Uterus (tissue), 4 donors: ENCODE results near the gene CUZD1. TPM values are rescaled to one million over a fixed set of nuclear protein-coding genes. Genes with fewer than 3 reads are reported as not detected.

Experiments used
- DNase-seq, 2 donors: peaks; one replicate each; pipeline ENCODE4 v3.0.0-alpha.2; 2019 to 2020
- H3K27ac ChIP-seq, 2 donors: fragments of 200-600 bp; sonication (generic); 1 replicate in 1 of 2; 2 replicates in 1 of 2; pipeline ENCODE4 v1.5.1; 2016 to 2018
- H3K27me3 ChIP-seq, 2 donors: fragments of 200-600 bp; sonication (generic); one replicate each; pipeline ENCODE4 v1.5.1; 2018 to 2019; ENCODE audit warnings: control low read depth in 1 of 2
- H3K36me3 ChIP-seq, 2 donors: fragments of 200-600 bp; sonication (generic); one replicate each; pipeline ENCODE4 v1.5.1; 2019; ENCODE audit warnings: control low read depth in 1 of 2
- H3K4me1 ChIP-seq, 2 donors: fragments of 200-600 bp; sonication (generic); one replicate each; pipeline ENCODE4 v1.5.1; 2018 to 2019; ENCODE audit warnings: control low read depth in 1 of 2
- H3K4me3 ChIP-seq, 2 donors: fragments of 200-600 bp; sonication (generic); 1 replicate in 1 of 2; 2 replicates in 1 of 2; pipeline ENCODE4 v1.5.1; 2018 to 2019; ENCODE audit warnings: mild to moderate bottlenecking in 1 of 2
- H3K9me3 ChIP-seq, 2 donors: fragments of 200-600 bp; sonication (generic); one replicate each; pipeline ENCODE4 v1.5.1; 2019; ENCODE audit warnings: control low read depth in 1 of 2
- CTCF ChIP-seq, 4 experiments: fragments of 200-600 bp in 2 of 4; fragments of 450-650 bp in 2 of 4; sonication (generic) in 2 of 4; IDR thresholded peaks; one replicate each; pipeline ENCODE4 v1.5.1; 2016 to 2019; ENCODE audit warnings: antibody characterized with exemption in 4 of 4, mild to moderate bottlenecking in 2 of 4, moderate library complexity in 1 of 4
- POLR2A ChIP-seq, 2 donors: fragments of 450-650 bp; IDR thresholded peaks; one replicate each; pipeline ENCODE4 v1.6.1; 2016; ENCODE audit warnings: antibody characterized with exemption in 2 of 2, mild to moderate bottlenecking in 1 of 2, moderate library complexity in 1 of 2
- intact Hi-C: fragments of 100-400 bp; cut with DNase I; formaldehyde crosslinking; loops from one replicate; pipeline ENCODE4 v1.15.1; 2023; ENCODE audit warnings: low total_unique reads
- total RNA-seq, 4 donors: library from RNA; depleted of rRNA in 3 of 4; stranded (reverse); fragments of >200 nt in 3 of 4; gene quantifications; one replicate each; pipeline versions ENCODE4 v1.1.0 to v1.2.4, GENCODE V29; 2014 to 2023
- donor health status: DM: yes; HTN: yes; CAD: no.

The CUZD1 gene
- total RNA-seq, 4 donors from 2014 or later: 0.97 to 1.5 (median 1.3) TPM; not detected in 1

- no peaks in the 10 kb centered on the region for H3K27me3 ChIP-seq
- H3K9me3 ChIP-seq: no peaks in the 10 kb centered on the region
- no peaks in the 10 kb centered on the region for H3K36me3 ChIP-seq
- no peak for TF ChIP-seq CTCF (IDR thresholded peaks at IDR 0.05)
- TF ChIP-seq POLR2A (IDR thresholded peaks at IDR 0.05): no peak
- DNase-seq: no peak
- no peaks in the 10 kb centered on the region for H3K4me1 ChIP-seq
- H3K27ac ChIP-seq: no peak overlapping the region
- intact Hi-C loops: no loop called here
- H3K4me3 ChIP-seq: no peak overlapping the region
These were observed 16.9 kb downstream of the CUZD1 start for GRCh38 chr10:122828716-122829255.

- intact Hi-C loops: no loop called here
- DNase-seq: no peak
These were observed 18.4 kb downstream of the CUZD1 start for GRCh38 chr10:122827302-122827701.

GRCh38 chr10:122822973-122823690, 22.5 kb downstream of the CUZD1 start:
- Histone ChIP-seq H3K27me3 (no peaks in the 10 kb centered on the region), H3K4me1 (no peaks in the 10 kb centered on the region), H3K27ac (no peak overlapping the region), H3K9me3 (no peaks in the 10 kb centered on the region), H3K4me3 (no peak overlapping the region), H3K36me3 (no peaks in the 10 kb centered on the region)
- DNase-seq: no peak
- intact Hi-C loops: no loop called here
- TF ChIP-seq POLR2A (IDR thresholded peaks at IDR 0.05) (no peak), CTCF (IDR thresholded peaks at IDR 0.05) (no peak)

More at GRCh38 chr10:122827302-122827701, 18.4 kb downstream of the CUZD1 start:
- H3K4me1 ChIP-seq: no peaks in the 10 kb centered on the region
- H3K27me3 ChIP-seq: no peaks in the 10 kb centered on the region
- H3K27ac ChIP-seq: no peak overlapping the region
- H3K4me3 ChIP-seq: no peak overlapping the region
- no peaks in the 10 kb centered on the region for H3K36me3 ChIP-seq
- H3K9me3 ChIP-seq: no peaks in the 10 kb centered on the region
- TF ChIP-seq POLR2A (IDR thresholded peaks at IDR 0.05) (no peak), CTCF (IDR thresholded peaks at IDR 0.05) (no peak)

GRCh38 chr10:122821808-122822207, 23.8 kb downstream of the CUZD1 start:
- DNase-seq: no peak
- H3K9me3 ChIP-seq: no peaks in the 10 kb centered on the region
- TF ChIP-seq CTCF (IDR thresholded peaks at IDR 0.05) (no peak), POLR2A (IDR thresholded peaks at IDR 0.05) (no peak)
- no peak overlapping the region for H3K27ac ChIP-seq
- H3K36me3 ChIP-seq: no peaks in the 10 kb centered on the region
- intact Hi-C loops: no loop called here
- H3K4me3 ChIP-seq: no peak overlapping the region
- H3K27me3 ChIP-seq: no peaks in the 10 kb centered on the region
- no peaks in the 10 kb centered on the region for H3K4me1 ChIP-seq

DNA sequence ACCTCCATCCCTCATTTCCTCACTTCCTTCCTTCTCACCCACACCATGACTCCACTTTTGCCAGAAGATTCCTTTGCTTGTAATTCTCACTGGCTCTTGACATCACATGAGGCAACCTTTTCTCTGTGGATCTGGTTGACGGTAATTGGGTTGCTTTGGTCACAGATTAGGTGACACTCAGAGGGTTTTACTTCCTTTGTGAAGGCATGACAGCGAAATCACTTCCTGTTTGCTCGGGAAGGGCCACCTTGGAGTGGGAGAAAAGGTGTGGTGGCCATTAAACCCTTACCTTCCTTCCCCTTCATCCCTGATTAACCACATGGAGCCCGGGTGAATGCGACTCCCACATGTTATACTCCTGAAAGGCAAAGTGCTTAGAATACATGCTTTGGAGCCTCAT, 30.2 kb downstream of the CUZD1 start:
- TF ChIP-seq POLR2A (IDR thresholded peaks at IDR 0.05) (no peak), CTCF (IDR thresholded peaks at IDR 0.05) (no peak)
- Histone ChIP-seq H3K4me1 (no peaks in the 10 kb centered on the region), H3K36me3 (no peaks in the 10 kb centered on the region), H3K27ac (no peak overlapping the region), H3K27me3 (no peaks in the 10 kb centered on the region), H3K9me3 (no peaks in the 10 kb centered on the region), H3K4me3 (no peak overlapping the region)
- intact Hi-C loops: no loop called here
- no peak for DNase-seq
